DOHH2 (cell line): ENCODE results near the gene RRP8.

ENCODE experiments used
- H3F3A ChIP-seq: fragments of 200-600 bp; sonication (generic), shearing (Covaris generic); 2 replicates; pipeline ENCODE4 v1.6.0; 2016; ENCODE audit warnings: antibody characterized with exemption, mild to moderate bottlenecking; ENCODE audit not compliant: control insufficient read depth, insufficient read depth
- H3K27ac ChIP-seq: fragments of 200-600 bp; sonication (generic); 2 replicates; pipeline ENCODE4 v1.5.1; 2014; ENCODE audit warnings: low read depth, mild to moderate bottlenecking, low read length, moderate library complexity
- H3K27me3 ChIP-seq: fragments of 200-600 bp; sonication (generic); 2 replicates; pipeline ENCODE4 v1.6.1; 2014; ENCODE audit warnings: mild to moderate bottlenecking, low read length, mixed read lengths; ENCODE audit not compliant: control insufficient read depth
- H3K36me3 ChIP-seq: fragments of 200-600 bp; sonication (generic); 2 replicates; pipeline ENCODE4 v1.6.1; 2014; ENCODE audit warnings: mild to moderate bottlenecking, low read length, moderate library complexity, mixed read lengths; ENCODE audit not compliant: control insufficient read depth
- H3K4me1 ChIP-seq: fragments of 200-600 bp; sonication (generic); 2 replicates; pipeline ENCODE4 v1.6.1; 2014; ENCODE audit warnings: mild to moderate bottlenecking, low read length, mixed read lengths; ENCODE audit not compliant: control insufficient read depth
- H3K4me2 ChIP-seq: fragments of 200-600 bp; sonication (generic); 2 replicates; pipeline ENCODE4 v1.6.0; 2014; ENCODE audit warnings: mild to moderate bottlenecking, low read length, moderate library complexity
- H3K4me3 ChIP-seq: fragments of 200-600 bp; sonication (generic); 2 replicates; pipeline ENCODE4 v1.5.1; 2014; ENCODE audit warnings: mild to moderate bottlenecking, low read length, mixed read lengths
- H3K79me2 ChIP-seq: fragments of 200-600 bp; sonication (generic); 2 replicates; pipeline ENCODE4 v1.6.1; 2014; ENCODE audit warnings: mild to moderate bottlenecking, low read length, mixed read lengths; ENCODE audit not compliant: control insufficient read depth
- H3K9me2 ChIP-seq: fragments of 200-600 bp; sonication (generic); replicated peaks from 2 replicates; pipeline ENCODE4 v1.6.1; 2014; ENCODE audit warnings: mild to moderate bottlenecking, low read length, mixed read lengths; ENCODE audit not compliant: control insufficient read depth
- H3K9me3 ChIP-seq: fragments of 200-600 bp; sonication (generic); 2 replicates; pipeline ENCODE4 v1.6.1; 2014; ENCODE audit warnings: antibody characterized with exemption, low read length, mixed read lengths; ENCODE audit not compliant: control insufficient read depth, insufficient read depth
- H4K20me1 ChIP-seq: fragments of 200-600 bp; sonication (generic); 2 replicates; pipeline ENCODE4 v1.6.0; 2014; ENCODE audit warnings: low read depth, mild to moderate bottlenecking, antibody characterized with exemption, low read length, moderate library complexity; ENCODE audit not compliant: control insufficient read depth, insufficient read depth
- CTCF ChIP-seq: fragments of 200-600 bp; sonication (generic); IDR thresholded peaks from one replicate; pipeline ENCODE4 v1.5.1; 2014; ENCODE audit warnings: antibody characterized with exemption, mild to moderate bottlenecking, low read depth, low read length; ENCODE audit not compliant: poor library complexity, severe bottlenecking
- EZH2phosphoT487 ChIP-seq: fragments of 200-600 bp; sonication (generic); IDR thresholded peaks from 2 replicates; pipeline ENCODE4 v1.6.1; 2017; ENCODE audit warnings: borderline replicate concordance, mild to moderate bottlenecking, antibody characterized with exemption, low read length, moderate library complexity, mixed read lengths

Gene RRP8

GRCh38 chr11:6615882-6616585 lies 12.6 kb upstream of the RRP8 start:
- TF ChIP-seq EZH2phosphoT487 (no peak), CTCF (no peak)
- Histone ChIP-seq H3K27ac (no peak overlapping the region), H3K79me2 (peaks cover 14% of the 10 kb centered on the region)

GRCh38 chr11:6615046-6615445 lies 11.6 kb upstream of the RRP8 start:
- no peaks in the 10 kb centered on the region for H3K9me2 ChIP-seq
- H4K20me1 ChIP-seq, result no peaks in the 10 kb centered on the region
- no peaks in the 10 kb centered on the region for H3K9me3 ChIP-seq
- H3K4me3 ChIP-seq, result no peak overlapping the region
- H3K4me1 ChIP-seq, result peaks cover 41% of the 10 kb centered on the region
- peaks cover 20% of the 10 kb centered on the region for H3K79me2 ChIP-seq
- no peaks in the 10 kb centered on the region for H3K27me3 ChIP-seq
- TF ChIP-seq EZH2phosphoT487, result no peak
- no peak for TF ChIP-seq CTCF
- H3K4me2 ChIP-seq, result no peak overlapping the region
- no peak overlapping the region for H3K27ac ChIP-seq
- peaks cover 5% of the 10 kb centered on the region; the same call in 1 of the 2 replicates for H3F3A ChIP-seq
- H3K36me3 ChIP-seq, result peaks cover 18% of the 10 kb centered on the region

More at GRCh38 chr11:6615882-6616585, 12.6 kb upstream of the RRP8 start:
- H3F3A ChIP-seq, result peaks cover 5% of the 10 kb centered on the region; the same call in 1 of the 2 replicates
- H3K4me2 ChIP-seq, result no peak overlapping the region
- H4K20me1 ChIP-seq, result no peaks in the 10 kb centered on the region
- no peaks in the 10 kb centered on the region for H3K9me3 ChIP-seq
- H3K27me3 ChIP-seq, result no peaks in the 10 kb centered on the region
- no peak overlapping the region for H3K4me3 ChIP-seq
- H3K4me1 ChIP-seq, result peaks cover 34% of the 10 kb centered on the region
- H3K36me3 ChIP-seq, result peaks cover 8% of the 10 kb centered on the region
- H3K9me2 ChIP-seq, result no peaks in the 10 kb centered on the region

- no peak for TF ChIP-seq CTCF
- no peak for TF ChIP-seq EZH2phosphoT487
Measured at GRCh38 chr11:6614446-6614845, 11.0 kb upstream of the RRP8 start.

More at GRCh38 chr11:6614446-6614845, 11.0 kb upstream of the RRP8 start:
- H3K4me3 ChIP-seq, result no peak overlapping the region
- no peaks in the 10 kb centered on the region for H3K27me3 ChIP-seq
- H3F3A ChIP-seq, result peaks cover 5% of the 10 kb centered on the region; the same call in 1 of the 2 replicates
- peaks cover 24% of the 10 kb centered on the region for H3K36me3 ChIP-seq
- no peaks in the 10 kb centered on the region for H3K9me2 ChIP-seq
- H3K4me1 ChIP-seq, result peaks cover 35% of the 10 kb centered on the region
- H3K9me3 ChIP-seq, result no peaks in the 10 kb centered on the region
- H3K27ac ChIP-seq, result no peak overlapping the region
- peaks cover 20% of the 10 kb centered on the region for H3K79me2 ChIP-seq
- no peaks in the 10 kb centered on the region for H4K20me1 ChIP-seq
- H3K4me2 ChIP-seq, result no peak overlapping the region
